Activated CD4-positive, alpha-beta T cell treated with anti-CD3 and anti-CD28 coated beads, Interleukin-2, amount 10 ng/mL, durations not matched to agents 7 days and 5 days (primary cell): Measurements from ENCODE around the gene KCNIP3. TPM values are rescaled to one million over a fixed set of nuclear protein-coding genes. Genes with fewer than 3 reads are reported as not detected.

Source experiments
- CTCF ChIA-PET: fragments of 350-600 bp; sonication (Branson Sonifier 250); formaldehyde crosslinking; loops from one replicate; lab custom pipeline; 2021; ENCODE audit warnings: antibody characterized with exemption; lab: Charles Lee
- POLR2A ChIA-PET: fragments of 350-600 bp; sonication (Branson Sonifier 250); formaldehyde crosslinking; loops from one replicate; lab custom pipeline; 2021; ENCODE audit warnings: antibody characterized with exemption; lab: Charles Lee
- DNase-seq: peaks from one replicate; pipeline ENCODE4 v3.0.0-alpha.2; 2020
- H3K27ac Mint-ChIP-seq: one replicate; pipeline ENCODE4 v1.8.0; 2021; ENCODE audit warnings: mild to moderate bottlenecking, moderate library complexity, mixed read lengths
- H3K27me3 Mint-ChIP-seq: one replicate; pipeline ENCODE4 v1.8.0; 2021; ENCODE audit warnings: mixed read lengths
- H3K36me3 Mint-ChIP-seq: one replicate; pipeline ENCODE4 v1.8.0; 2021; ENCODE audit warnings: low read depth, mixed read lengths
- H3K4me1 Mint-ChIP-seq: one replicate; pipeline ENCODE4 v1.8.0; 2021; ENCODE audit warnings: mixed read lengths
- H3K4me3 Mint-ChIP-seq: one replicate; pipeline ENCODE4 v1.8.0; 2021; ENCODE audit warnings: mild to moderate bottlenecking, moderate library complexity, mixed read lengths
- H3K9me3 Mint-ChIP-seq: one replicate; pipeline ENCODE4 v1.8.0; 2021; ENCODE audit warnings: mixed read lengths
- total RNA-seq, 2 experiments: library from RNA; stranded (reverse); gene quantifications; one replicate each; pipeline ENCODE4 v1.2.3, GENCODE V29; 2021

KCNIP3 gene
- not detected for total RNA-seq

GRCh38 chr2:95296880-95297487, at the start of gene KCNIP3:
Gene KCNIP3 (plus strand): TSS chr2:95297347. CDS start chr2:95297439, 92 bp downstream.
- ChIA-PET POLR2A (no interaction called here), CTCF (no interaction called here)
- H3K4me3 Mint-ChIP-seq: no peak within 1 kb of the TSS
- peaks cover 5% of the 10 kb centered on the region for H3K9me3 Mint-ChIP-seq
- H3K4me1 Mint-ChIP-seq: no peaks in the 10 kb centered on the region
- no peaks in the 10 kb centered on the region for H3K27me3 Mint-ChIP-seq
- H3K36me3 Mint-ChIP-seq: no peaks in the 10 kb centered on the region
- no peak for DNase-seq
- H3K27ac Mint-ChIP-seq: no peak within 1 kb of the TSS

- POLR2A ChIA-PET: no interaction called here
- peaks cover 4% of the 10 kb centered on the region for H3K36me3 Mint-ChIP-seq
- no peak for DNase-seq
- H3K4me1 Mint-ChIP-seq: no peaks in the 10 kb centered on the region
- peaks cover 11% of the 10 kb centered on the region for H3K9me3 Mint-ChIP-seq
- H3K27ac Mint-ChIP-seq: no peak overlapping the region
- H3K27me3 Mint-ChIP-seq: no peaks in the 10 kb centered on the region
- no peak overlapping the region for H3K4me3 Mint-ChIP-seq
- CTCF ChIA-PET: no interaction called here
Observed at GRCh38 chr2:95258271-95258670, 38.9 kb upstream of the KCNIP3 start.

- ChIA-PET POLR2A (no interaction called here), CTCF (no interaction called here)
- H3K27me3 Mint-ChIP-seq: no peaks in the 10 kb centered on the region
- peaks cover 4% of the 10 kb centered on the region for H3K36me3 Mint-ChIP-seq
- peaks cover 11% of the 10 kb centered on the region for H3K9me3 Mint-ChIP-seq
- no peaks in the 10 kb centered on the region for H3K4me1 Mint-ChIP-seq
- DNase-seq: no peak
- H3K27ac Mint-ChIP-seq: no peak overlapping the region
- no peak overlapping the region for H3K4me3 Mint-ChIP-seq
Observed at GRCh38 chr2:95260028-95261023, 36.8 kb upstream of the KCNIP3 start.

- H3K27me3 Mint-ChIP-seq: no peaks in the 10 kb centered on the region
- H3K4me1 Mint-ChIP-seq: no peaks in the 10 kb centered on the region
- ChIA-PET POLR2A (no interaction called here), CTCF (no interaction called here)
- H3K36me3 Mint-ChIP-seq: peaks cover 2% of the 10 kb centered on the region
- H3K27ac Mint-ChIP-seq: no peak overlapping the region
- DNase-seq: no peak
- no peak overlapping the region for H3K4me3 Mint-ChIP-seq
- peaks cover 8% of the 10 kb centered on the region for H3K9me3 Mint-ChIP-seq
Observed at GRCh38 chr2:95261602-95262001, 35.5 kb upstream of the KCNIP3 start.

GRCh38 chr2:95262896-95263542, 34.1 kb upstream of the KCNIP3 start:
- DNase-seq: no peak
- Mint-ChIP-seq H3K27ac (no peak overlapping the region), H3K4me1 (no peaks in the 10 kb centered on the region), H3K4me3 (no peak overlapping the region), H3K9me3 (peaks cover 3% of the 10 kb centered on the region), H3K27me3 (no peaks in the 10 kb centered on the region), H3K36me3 (no peaks in the 10 kb centered on the region)
- ChIA-PET CTCF (no interaction called here), POLR2A (no interaction called here)

GRCh38 chr2:95264624-95265023, 32.5 kb upstream of the KCNIP3 start:
- no peak for DNase-seq
- Mint-ChIP-seq H3K9me3 (no peaks in the 10 kb centered on the region), H3K4me1 (no peaks in the 10 kb centered on the region), H3K27ac (no peak overlapping the region), H3K27me3 (no peaks in the 10 kb centered on the region), H3K36me3 (no peaks in the 10 kb centered on the region), H3K4me3 (no peak overlapping the region)
- ChIA-PET CTCF (no interaction called here), POLR2A (no interaction called here)

GRCh38 chr2:95265182-95265581, 32.0 kb upstream of the KCNIP3 start:
- DNase-seq: no peak
- H3K27me3 Mint-ChIP-seq: no peaks in the 10 kb centered on the region
- POLR2A ChIA-PET: no interaction called here

GRCh38 chr2:95266781-95267430, 30.2 kb upstream of the KCNIP3 start:
- CTCF ChIA-PET: interaction anchor here (0.7 kb wide), 1 partner anchor 745 kb away, joined by 3 read pairs; no protein-coding TSS in a partner anchor
- H3K9me3 Mint-ChIP-seq: no peaks in the 10 kb centered on the region
- POLR2A ChIA-PET: no interaction called here
- H3K27me3 Mint-ChIP-seq: no peaks in the 10 kb centered on the region
- H3K36me3 Mint-ChIP-seq: no peaks in the 10 kb centered on the region
- H3K4me3 Mint-ChIP-seq: no peak overlapping the region
- H3K4me1 Mint-ChIP-seq: no peaks in the 10 kb centered on the region
- no peak overlapping the region for H3K27ac Mint-ChIP-seq
- DNase-seq: no peak

More at GRCh38 chr2:95265182-95265581, 32.0 kb upstream of the KCNIP3 start:
- CTCF ChIA-PET: no interaction called here
- no peaks in the 10 kb centered on the region for H3K4me1 Mint-ChIP-seq
- H3K9me3 Mint-ChIP-seq: no peaks in the 10 kb centered on the region
- no peaks in the 10 kb centered on the region for H3K36me3 Mint-ChIP-seq
- H3K27ac Mint-ChIP-seq: no peak overlapping the region
- H3K4me3 Mint-ChIP-seq: no peak overlapping the region

- no peaks in the 10 kb centered on the region for H3K4me1 Mint-ChIP-seq
- H3K36me3 Mint-ChIP-seq: no peaks in the 10 kb centered on the region
- H3K4me3 Mint-ChIP-seq: no peak overlapping the region
- H3K27me3 Mint-ChIP-seq: no peaks in the 10 kb centered on the region
- ChIA-PET POLR2A (no interaction called here), CTCF (interaction anchor here (0.6 kb wide), 1 partner anchor 373 kb away, joined by 5 read pairs; no protein-coding TSS in a partner anchor)
- H3K9me3 Mint-ChIP-seq: no peaks in the 10 kb centered on the region
- DNase-seq: no peak
- H3K27ac Mint-ChIP-seq: no peak overlapping the region
Observed at GRCh38 chr2:95267458-95268210, 29.5 kb upstream of the KCNIP3 start.

- no peaks in the 10 kb centered on the region for H3K27me3 Mint-ChIP-seq
- no peaks in the 10 kb centered on the region for H3K36me3 Mint-ChIP-seq
- H3K4me1 Mint-ChIP-seq: no peaks in the 10 kb centered on the region
- ChIA-PET POLR2A (no interaction called here), CTCF (no interaction called here)
- H3K4me3 Mint-ChIP-seq: no peak overlapping the region
- no peaks in the 10 kb centered on the region for H3K9me3 Mint-ChIP-seq
- H3K27ac Mint-ChIP-seq: no peak overlapping the region
- no peak for DNase-seq
Observed at GRCh38 chr2:95268211-95269035, 28.7 kb upstream of the KCNIP3 start.

- POLR2A ChIA-PET: no interaction called here
- no peak for DNase-seq
- Mint-ChIP-seq H3K4me1 (no peaks in the 10 kb centered on the region), H3K27me3 (no peaks in the 10 kb centered on the region), H3K27ac (no peak overlapping the region), H3K4me3 (no peak overlapping the region), H3K36me3 (no peaks in the 10 kb centered on the region), H3K9me3 (no peaks in the 10 kb centered on the region)
- CTCF ChIA-PET: no interaction called here
Observed at GRCh38 chr2:95269036-95269680, 28.0 kb upstream of the KCNIP3 start.
